DND-41 (cell line): Measurements from ENCODE around the gene GRB7.

Source experiments
- ATAC-seq: fragments of 200-7000 bp; cut with Tn5 transposase; 3 replicates; pipeline ENCODE4 v1.9.1; 2021; ENCODE audit warnings: low read depth; ENCODE audit not compliant: insufficient read depth
- DNase-seq: peaks from one replicate; pipeline ENCODE4 v3.0.0-alpha.2; 2020
- H2AFZ ChIP-seq: 2 replicates; pipeline ENCODE4 v1.6.0; 2012; ENCODE audit warnings: low read depth, low read length
- H3K27ac ChIP-seq: 2 replicates; pipeline ENCODE4 v1.5.1; 2012; ENCODE audit warnings: low read length, inconsistent platforms
- H3K27me3 ChIP-seq: fragments of 200-600 bp; sonication (generic); 2 replicates; pipeline ENCODE4 v1.6.0; 2012; ENCODE audit warnings: low read length, mild to moderate bottlenecking, inconsistent platforms; ENCODE audit not compliant: insufficient read depth, poor library complexity
- H3K36me3 ChIP-seq: 2 replicates; pipeline ENCODE4 v1.5.1; 2012; ENCODE audit warnings: low read length, inconsistent platforms; ENCODE audit not compliant: insufficient read depth
- H3K4me1 ChIP-seq: 2 replicates; pipeline ENCODE4 v1.5.1; 2012; ENCODE audit warnings: mild to moderate bottlenecking, low read length; ENCODE audit not compliant: insufficient read depth
- H3K4me2 ChIP-seq: 2 replicates; pipeline ENCODE4 v1.6.0; 2012; ENCODE audit warnings: mild to moderate bottlenecking, moderate library complexity, low read length, inconsistent platforms; ENCODE audit not compliant: insufficient read depth
- H3K4me3 ChIP-seq, 2 experiments: fragments of 200-600 bp in 1 of 2; shearing (Covaris generic) in 1 of 2; 2 replicates each; pipeline ENCODE4 v1.5.1; 2012 to 2016; ENCODE audit warnings: inconsistent platforms in 2 of 2, low read length in 2 of 2, mild to moderate bottlenecking in 2 of 2, low read depth in 1 of 2, moderate library complexity in 1 of 2
- H3K79me2 ChIP-seq: 2 replicates; pipeline ENCODE4 v1.6.0; 2012; ENCODE audit warnings: low read length, inconsistent platforms; ENCODE audit not compliant: insufficient read depth
- H3K9ac ChIP-seq: 2 replicates; pipeline ENCODE4 v1.6.0; 2012; ENCODE audit warnings: low read depth, mild to moderate bottlenecking, inconsistent platforms, low read length, moderate library complexity
- H3K9me3 ChIP-seq: 2 replicates; pipeline ENCODE4 v1.5.1; 2012; ENCODE audit warnings: low read length, moderate library complexity, mild to moderate bottlenecking, inconsistent platforms; ENCODE audit not compliant: insufficient read depth, severe bottlenecking
- H4K20me1 ChIP-seq: 2 replicates; pipeline ENCODE4 v1.6.0; 2012; ENCODE audit warnings: low read length; ENCODE audit not compliant: insufficient read depth
- CTCF ChIP-seq: IDR thresholded peaks from 2 replicates; pipeline ENCODE4 v1.5.1; 2012; ENCODE audit warnings: borderline replicate concordance, low read length, moderate library complexity, mild to moderate bottlenecking; ENCODE audit not compliant: poor library complexity, severe bottlenecking; ENCODE audit errors: extremely low read depth
- EZH2 ChIP-seq: IDR thresholded peaks from 3 replicates; pipeline ENCODE4 v1.6.1; 2012; ENCODE audit warnings: borderline replicate concordance, low read depth, mild to moderate bottlenecking, moderate library complexity, low read length, inconsistent platforms; ENCODE audit not compliant: severe bottlenecking

GRB7 gene

GRCh38 chr17:39704821-39705551 lies 32.8 kb upstream of the GRB7 start:
- Histone ChIP-seq H2AFZ (no peak overlapping the region), H3K79me2 (no peaks in the 10 kb centered on the region), H3K4me2 (no peak overlapping the region), H3K36me3 (no peaks in the 10 kb centered on the region), H3K27ac (no peak overlapping the region), H3K27me3 (no peaks in the 10 kb centered on the region), H4K20me1 (no peaks in the 10 kb centered on the region), H3K4me3 (no peak overlapping the region), H3K4me1 (no peaks in the 10 kb centered on the region), H3K9me3 (no peaks in the 10 kb centered on the region), H3K9ac (no peak overlapping the region)
- no peak for TF ChIP-seq EZH2
- TF ChIP-seq CTCF: no peak
- no peak for ATAC-seq
- DNase-seq: no peak

GRCh38 chr17:39705786-39706348 lies 31.9 kb upstream of the GRB7 start:
- DNase-seq (no peak), ATAC-seq (no peak)
- H4K20me1 ChIP-seq: no peaks in the 10 kb centered on the region
- no peak overlapping the region for H2AFZ ChIP-seq
- H3K4me1 ChIP-seq: no peaks in the 10 kb centered on the region
- H3K9me3 ChIP-seq: no peaks in the 10 kb centered on the region
- H3K4me2 ChIP-seq: no peak overlapping the region
- no peaks in the 10 kb centered on the region for H3K27me3 ChIP-seq
- H3K9ac ChIP-seq: no peak overlapping the region
- H3K4me3 ChIP-seq: no peak overlapping the region
- no peak for TF ChIP-seq EZH2
- no peak for TF ChIP-seq CTCF
- H3K27ac ChIP-seq: no peak overlapping the region
- H3K36me3 ChIP-seq: no peaks in the 10 kb centered on the region
- no peaks in the 10 kb centered on the region for H3K79me2 ChIP-seq

- DNase-seq (no peak), ATAC-seq (no peak)
- H4K20me1 ChIP-seq: no peaks in the 10 kb centered on the region
- H3K27ac ChIP-seq: no peak overlapping the region
- TF ChIP-seq EZH2 (no peak), CTCF (no peak)
- no peak overlapping the region for H3K4me2 ChIP-seq
- H3K79me2 ChIP-seq: no peaks in the 10 kb centered on the region
- H3K27me3 ChIP-seq: no peaks in the 10 kb centered on the region
- H3K9ac ChIP-seq: no peak overlapping the region
- H3K4me3 ChIP-seq: no peak overlapping the region
- no peaks in the 10 kb centered on the region for H3K4me1 ChIP-seq
- no peaks in the 10 kb centered on the region for H3K9me3 ChIP-seq
- H3K36me3 ChIP-seq: no peaks in the 10 kb centered on the region
- H2AFZ ChIP-seq: no peak overlapping the region
Measured at GRCh38 chr17:39706383-39706782, 31.4 kb upstream of the GRB7 start.
